Middle frontal gyrus (tissue), 1 donor: ENCODE data around the gene AMER2.

Experiments
- DNase-seq: peaks from one replicate; pipeline ENCODE4 v3.0.0-alpha.2; 2015; ENCODE audit warnings: low spot score; ENCODE audit errors: extremely low spot score

The AMER2 gene

GRCh38 chr13:25171517-25172302 is at the start of gene AMER2:
AMER2 (minus strand) TSS chr13:25172288; CDS start chr13:25171619, 669 bp downstream.
- DNase-seq = peak; percentile 79

GRCh38 chr13:25218019-25218418 is 45.9 kb upstream of the AMER2 start:
- no peak for DNase-seq

- no peak for DNase-seq
Measured at GRCh38 chr13:25217023-25217885, 45.2 kb upstream of the AMER2 start.

- DNase-seq = no peak
Measured at GRCh38 chr13:25215253-25215575, 43.1 kb upstream of the AMER2 start.

- no peak for DNase-seq
Measured at GRCh38 chr13:25214491-25215252, 42.6 kb upstream of the AMER2 start.

GRCh38 chr13:25213715-25214114 is 41.6 kb upstream of the AMER2 start:
- no peak for DNase-seq

- DNase-seq = no peak
Measured at GRCh38 chr13:25210842-25211569, 38.9 kb upstream of the AMER2 start.

GRCh38 chr13:25207291-25207810 is 35.3 kb upstream of the AMER2 start:
- DNase-seq = no peak

- DNase-seq = no peak
Measured at GRCh38 chr13:25204863-25205262, 32.8 kb upstream of the AMER2 start.

- no peak for DNase-seq
Measured at GRCh38 chr13:25203127-25203740, 31.1 kb upstream of the AMER2 start.

- DNase-seq = no peak
Measured at GRCh38 chr13:25200783-25201182, 28.7 kb upstream of the AMER2 start.

- no peak for DNase-seq
Measured at GRCh38 chr13:25198647-25199046, 26.6 kb upstream of the AMER2 start.

- DNase-seq = no peak
Measured at GRCh38 chr13:25196971-25197370, 24.9 kb upstream of the AMER2 start.

GRCh38 chr13:25192936-25193335 is 20.8 kb upstream of the AMER2 start:
- peak; percentile 83 for DNase-seq

GRCh38 chr13:25192489-25192888 is 20.4 kb upstream of the AMER2 start:
- DNase-seq = no peak

- no peak for DNase-seq
Measured at GRCh38 chr13:25192052-25192451, 20.0 kb upstream of the AMER2 start.

GRCh38 chr13:25190771-25191170 is 18.7 kb upstream of the AMER2 start:
- no peak for DNase-seq

GRCh38 chr13:25190256-25190655 is 18.2 kb upstream of the AMER2 start:
- no peak for DNase-seq

GRCh38 chr13:25187596-25187995 is 15.5 kb upstream of the AMER2 start:
- no peak for DNase-seq

- DNase-seq = no peak
Measured at GRCh38 chr13:25186187-25186586, 14.1 kb upstream of the AMER2 start.
